ENCODE measurements around the gene CCNK.

DNA sequence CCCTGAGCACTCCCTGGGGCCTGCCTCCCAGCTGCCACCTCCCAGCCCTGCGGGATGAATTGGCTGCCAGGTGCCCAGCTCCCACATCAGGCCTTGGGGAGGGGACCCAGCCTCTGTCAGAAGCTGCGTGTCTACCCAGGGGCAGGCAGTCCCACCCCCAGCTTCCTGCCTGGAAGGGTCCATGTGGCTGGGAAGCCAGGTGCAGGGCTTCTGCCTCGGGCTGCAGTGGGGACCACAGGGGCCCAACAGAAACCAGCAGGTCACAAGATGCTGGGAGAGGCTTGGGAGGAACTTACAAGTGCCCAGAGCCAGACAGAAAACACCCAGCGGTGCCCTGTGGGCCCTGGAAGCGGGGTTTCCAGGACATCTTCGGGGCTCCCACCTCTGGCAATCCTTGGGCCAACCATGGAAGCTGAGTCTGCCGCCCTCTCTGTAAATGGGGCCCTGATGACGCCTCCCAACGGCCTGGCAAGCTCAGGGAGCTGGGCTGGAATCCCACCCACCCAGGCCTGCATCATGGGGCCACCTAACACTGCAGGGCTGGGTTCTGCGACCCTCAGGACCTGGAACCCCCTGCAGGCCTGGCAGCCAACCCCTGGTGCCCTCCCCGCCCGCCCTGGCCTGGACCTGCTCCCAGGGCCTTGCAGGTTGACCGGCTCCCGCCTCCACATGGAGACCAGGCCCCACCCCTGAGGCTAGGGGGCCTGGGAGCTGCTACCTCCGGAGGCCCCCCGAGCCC, 36.6 kb downstream of the CCNK start:
- TF ChIP-seq, protein P1, sequence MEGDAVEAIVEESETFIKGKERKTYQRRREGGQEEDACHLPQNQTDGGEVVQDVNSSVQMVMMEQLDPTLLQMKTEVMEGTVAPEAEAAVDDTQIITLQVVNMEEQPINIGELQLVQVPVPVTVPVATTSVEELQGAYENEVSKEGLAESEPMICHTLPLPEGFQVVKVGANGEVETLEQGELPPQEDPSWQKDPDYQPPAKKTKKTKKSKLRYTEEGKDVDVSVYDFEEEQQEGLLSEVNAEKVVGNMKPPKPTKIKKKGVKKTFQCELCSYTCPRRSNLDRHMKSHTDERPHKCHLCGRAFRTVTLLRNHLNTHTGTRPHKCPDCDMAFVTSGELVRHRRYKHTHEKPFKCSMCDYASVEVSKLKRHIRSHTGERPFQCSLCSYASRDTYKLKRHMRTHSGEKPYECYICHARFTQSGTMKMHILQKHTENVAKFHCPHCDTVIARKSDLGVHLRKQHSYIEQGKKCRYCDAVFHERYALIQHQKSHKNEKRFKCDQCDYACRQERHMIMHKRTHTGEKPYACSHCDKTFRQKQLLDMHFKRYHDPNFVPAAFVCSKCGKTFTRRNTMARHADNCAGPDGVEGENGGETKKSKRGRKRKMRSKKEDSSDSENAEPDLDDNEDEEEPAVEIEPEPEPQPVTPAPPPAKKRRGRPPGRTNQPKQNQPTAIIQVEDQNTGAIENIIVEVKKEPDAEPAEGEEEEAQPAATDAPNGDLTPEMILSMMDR (IDR thresholded peaks at IDR 0.05 in 4 of 5, conservative IDR thresholded peaks at IDR 0.05 in 1 of 5) = no peak
- TF ChIP-seq POLR2A (IDR thresholded peaks at IDR 0.05) = no peak
